Measurements from ENCODE around the gene PSME1.

The PSME1 gene

DNA sequence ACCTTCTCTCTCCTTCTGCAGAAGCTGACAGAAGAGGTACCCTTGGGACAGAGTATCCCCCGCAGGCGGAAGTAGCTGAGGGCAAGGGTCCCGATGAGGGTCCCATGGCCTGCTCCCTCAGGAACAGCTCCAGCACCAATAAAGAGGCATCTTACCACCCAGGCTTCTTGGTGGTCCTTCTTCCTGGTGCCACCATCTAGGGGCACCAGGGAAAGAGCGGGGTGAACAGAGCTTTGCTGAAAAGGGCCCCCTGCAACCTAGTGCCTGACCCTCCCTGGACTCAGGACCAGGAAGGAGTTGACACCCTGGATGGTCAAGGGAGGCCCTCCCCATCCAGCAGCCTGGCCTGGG, 24.5 kb downstream of the PSME1 start:
- no peak for DNase-seq (ENCODE audit: low spot score)
- in situ Hi-C loops (cut with MboI; ENCODE audit: low sequenced_read_pairs, unreplicated experiment), result no loop called here
- no peak for TF ChIP-seq CTCF (IDR thresholded peaks at IDR 0.05; ENCODE audit: borderline replicate concordance, control extremely low read depth, extremely low read depth, insufficient read depth, missing control alignments)

GRCh38 chr14:24160850-24161804, 25.1 kb downstream of the PSME1 start, which contains the start of gene IRF9:
TSS of gene IRF9 (plus strand) at chr14:24161265. CDS start at chr14:24162145, 880 bp downstream.
- peak; percentile 80 for TF ChIP-seq CTCF (IDR thresholded peaks at IDR 0.05; ENCODE audit: borderline replicate concordance, control extremely low read depth, extremely low read depth, insufficient read depth, missing control alignments)
- in situ Hi-C loops (cut with MboI; ENCODE audit: low sequenced_read_pairs, unreplicated experiment), result no loop called here
- peak; percentile 95 for DNase-seq (ENCODE audit: low spot score)

DNA sequence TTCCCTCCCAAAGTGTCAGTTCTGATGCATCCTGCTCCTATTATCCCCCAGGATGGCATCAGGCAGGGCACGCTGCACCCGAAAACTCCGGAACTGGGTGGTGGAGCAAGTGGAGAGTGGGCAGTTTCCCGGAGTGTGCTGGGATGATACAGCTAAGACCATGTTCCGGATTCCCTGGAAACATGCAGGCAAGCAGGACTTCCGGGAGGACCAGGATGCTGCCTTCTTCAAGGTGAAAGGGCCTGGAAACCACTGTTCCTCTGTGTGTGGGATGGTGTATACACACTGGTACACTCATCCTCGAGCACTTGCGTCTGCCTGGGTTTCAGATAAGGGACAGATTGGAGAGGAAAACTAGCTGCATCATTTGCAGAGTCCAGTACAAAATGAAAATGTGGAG, 26.1 kb downstream of the PSME1 start:
- TF ChIP-seq CTCF (IDR thresholded peaks at IDR 0.05; ENCODE audit: borderline replicate concordance, control extremely low read depth, extremely low read depth, insufficient read depth, missing control alignments), result no peak
- no peak for DNase-seq (ENCODE audit: low spot score)
- in situ Hi-C loops (cut with MboI; ENCODE audit: low sequenced_read_pairs, unreplicated experiment), result no loop called here

- DNase-seq (ENCODE audit: low spot score), result no peak
- TF ChIP-seq CTCF (IDR thresholded peaks at IDR 0.05; ENCODE audit: borderline replicate concordance, control extremely low read depth, extremely low read depth, insufficient read depth, missing control alignments), result no peak
- in situ Hi-C loops (cut with MboI; ENCODE audit: low sequenced_read_pairs, unreplicated experiment), result no loop called here
These were observed 28.6 kb downstream of the PSME1 start for GRCh38 chr14:24164518-24164991.

DNA sequence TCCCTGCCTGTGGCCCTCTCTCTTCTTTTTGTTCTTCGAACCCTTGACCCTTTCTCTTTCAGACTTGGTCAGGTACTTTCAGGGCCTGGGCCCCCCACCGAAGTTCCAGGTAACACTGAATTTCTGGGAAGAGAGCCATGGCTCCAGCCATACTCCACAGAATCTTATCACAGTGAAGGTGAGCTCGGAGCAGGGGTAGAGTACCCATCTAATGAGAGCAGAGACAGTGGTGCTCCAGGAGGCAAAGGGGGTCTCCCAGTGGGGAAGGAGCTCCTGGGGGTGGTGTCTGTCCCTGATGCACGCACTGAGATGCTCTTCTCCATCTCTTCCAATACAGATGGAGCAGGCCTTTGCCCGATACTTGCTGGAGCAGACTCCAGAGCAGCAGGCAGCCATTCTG, 29.8 kb downstream of the PSME1 start:
- no peak for TF ChIP-seq CTCF (IDR thresholded peaks at IDR 0.05; ENCODE audit: borderline replicate concordance, control extremely low read depth, extremely low read depth, insufficient read depth, missing control alignments)
- DNase-seq (ENCODE audit: low spot score), result no peak
- in situ Hi-C loops (cut with MboI; ENCODE audit: low sequenced_read_pairs, unreplicated experiment), result no loop called here

DNA sequence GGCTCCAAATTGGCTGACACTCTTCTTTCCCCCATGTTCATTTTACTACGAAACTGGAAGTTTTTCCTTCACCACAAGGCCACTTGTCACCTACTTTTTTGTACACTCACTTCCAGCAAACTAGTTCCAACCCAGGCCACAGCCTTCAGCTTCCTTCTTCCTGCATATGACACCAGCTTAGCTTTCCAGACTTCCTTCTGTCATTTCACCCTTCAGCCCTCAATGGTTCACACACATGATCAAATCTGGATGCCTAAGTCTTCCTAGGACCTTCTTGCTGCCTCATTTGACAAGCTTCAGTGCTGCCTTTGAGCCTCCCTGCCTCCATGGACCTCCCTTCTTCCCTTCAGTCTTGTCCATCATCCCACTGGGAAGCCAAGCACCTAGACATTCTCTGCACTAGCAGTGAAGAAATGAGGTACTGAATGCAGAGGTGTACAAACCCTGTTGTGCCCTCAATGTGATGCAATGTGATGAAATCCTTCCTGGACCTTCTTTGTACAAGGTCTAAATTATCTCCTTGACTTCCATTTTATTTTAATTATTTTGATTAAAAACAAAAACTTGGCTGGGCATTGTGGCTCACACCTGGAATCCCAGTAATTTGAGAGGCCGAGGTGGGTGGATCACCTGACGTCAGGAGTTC, 31.6 kb downstream of the PSME1 start:
- no peak for DNase-seq (ENCODE audit: low spot score)
- TF ChIP-seq CTCF (IDR thresholded peaks at IDR 0.05; ENCODE audit: borderline replicate concordance, control extremely low read depth, extremely low read depth, insufficient read depth, missing control alignments), result no peak
- in situ Hi-C loops (cut with MboI; ENCODE audit: low sequenced_read_pairs, unreplicated experiment), result no loop called here
